ENCODE data around the gene SHISA5. TPM values are rescaled to one million over a fixed set of nuclear protein-coding genes. Genes with fewer than 3 reads are reported as not detected.

SHISA5 gene
- total RNA-seq, 1 donor from 2014 or later: 95.7 TPM

DNA sequence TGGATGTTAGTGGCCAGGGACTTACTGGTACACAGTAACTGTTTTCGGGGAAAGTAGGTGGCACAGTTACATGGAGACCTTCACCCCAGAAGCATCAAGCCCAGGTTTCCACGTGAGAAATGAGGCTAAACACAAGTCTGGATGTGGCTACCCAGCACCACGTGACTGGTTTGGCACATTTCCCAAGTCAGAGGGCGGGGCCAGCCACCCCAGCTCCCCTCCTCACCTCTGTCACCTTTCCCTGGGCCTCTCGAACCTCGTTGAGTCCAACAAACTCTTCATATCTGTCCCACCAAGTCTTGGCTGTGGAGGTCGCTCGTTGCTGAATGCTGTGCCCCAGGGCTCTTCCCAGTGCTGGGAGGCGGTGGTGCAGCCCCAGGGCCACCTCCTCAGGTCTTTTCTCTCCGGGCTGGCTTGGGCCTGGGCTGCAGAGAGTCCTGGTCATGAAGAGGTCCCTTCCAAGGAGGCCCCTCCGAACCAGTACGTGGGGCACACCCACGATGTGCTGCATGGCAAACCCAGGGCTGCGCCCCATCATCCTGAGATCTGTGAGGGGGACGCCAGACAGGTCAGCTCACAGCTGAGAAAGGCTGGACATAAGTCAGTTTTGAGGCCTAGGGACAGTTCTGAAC is 69.3 kb downstream of the SHISA5 start:
- no peak overlapping the region for H3K4me3 Mint-ChIP-seq
- no peak for TF ChIP-seq CTCF (IDR thresholded peaks at IDR 0.05)
- H3K4me1 Mint-ChIP-seq: peaks cover 25% of the 10 kb centered on the region
- no peak for DNase-seq
- CTCF ChIA-PET: interaction anchor here (1.2 to 11.5 kb wide), 6 partner anchors 34 to 203 kb away, joined by 3 to 206 read pairs (median 17); partner anchors contain the start of gene NME6
- H3K9me3 Mint-ChIP-seq: no peaks in the 10 kb centered on the region
- POLR2A ChIA-PET: no interaction called here
- H3K27ac Mint-ChIP-seq: no peak overlapping the region
- intact Hi-C loops (cut with micrococcal nuclease): no loop called here
- ATAC-seq (ENCODE audit: low read depth): no peak
- peaks cover 25% of the 10 kb centered on the region for H3K36me3 Mint-ChIP-seq (ENCODE audit: low read depth)
- H3K27me3 Mint-ChIP-seq: no peaks in the 10 kb centered on the region

GRCh38 chr3:48433472-48434118 is 70.4 kb downstream of the SHISA5 start:
- Mint-ChIP-seq H3K4me3 (no peak overlapping the region), H3K27ac (no peak overlapping the region), H3K4me1 (peaks cover 15% of the 10 kb centered on the region), H3K9me3 (no peaks in the 10 kb centered on the region), H3K27me3 (no peaks in the 10 kb centered on the region), H3K36me3 (ENCODE audit: low read depth) (peaks cover 25% of the 10 kb centered on the region)
- CTCF ChIA-PET: interaction anchor here (1.2 to 11.5 kb wide), 3 partner anchors 33 to 162 kb away, joined by 4 to 206 read pairs (median 109); no protein-coding TSS in a partner anchor
- ATAC-seq (ENCODE audit: low read depth) (no peak), DNase-seq (no peak)
- intact Hi-C loops (cut with micrococcal nuclease): no loop called here
- no peak for TF ChIP-seq CTCF (IDR thresholded peaks at IDR 0.05)
- POLR2A ChIA-PET: no interaction called here

DNA sequence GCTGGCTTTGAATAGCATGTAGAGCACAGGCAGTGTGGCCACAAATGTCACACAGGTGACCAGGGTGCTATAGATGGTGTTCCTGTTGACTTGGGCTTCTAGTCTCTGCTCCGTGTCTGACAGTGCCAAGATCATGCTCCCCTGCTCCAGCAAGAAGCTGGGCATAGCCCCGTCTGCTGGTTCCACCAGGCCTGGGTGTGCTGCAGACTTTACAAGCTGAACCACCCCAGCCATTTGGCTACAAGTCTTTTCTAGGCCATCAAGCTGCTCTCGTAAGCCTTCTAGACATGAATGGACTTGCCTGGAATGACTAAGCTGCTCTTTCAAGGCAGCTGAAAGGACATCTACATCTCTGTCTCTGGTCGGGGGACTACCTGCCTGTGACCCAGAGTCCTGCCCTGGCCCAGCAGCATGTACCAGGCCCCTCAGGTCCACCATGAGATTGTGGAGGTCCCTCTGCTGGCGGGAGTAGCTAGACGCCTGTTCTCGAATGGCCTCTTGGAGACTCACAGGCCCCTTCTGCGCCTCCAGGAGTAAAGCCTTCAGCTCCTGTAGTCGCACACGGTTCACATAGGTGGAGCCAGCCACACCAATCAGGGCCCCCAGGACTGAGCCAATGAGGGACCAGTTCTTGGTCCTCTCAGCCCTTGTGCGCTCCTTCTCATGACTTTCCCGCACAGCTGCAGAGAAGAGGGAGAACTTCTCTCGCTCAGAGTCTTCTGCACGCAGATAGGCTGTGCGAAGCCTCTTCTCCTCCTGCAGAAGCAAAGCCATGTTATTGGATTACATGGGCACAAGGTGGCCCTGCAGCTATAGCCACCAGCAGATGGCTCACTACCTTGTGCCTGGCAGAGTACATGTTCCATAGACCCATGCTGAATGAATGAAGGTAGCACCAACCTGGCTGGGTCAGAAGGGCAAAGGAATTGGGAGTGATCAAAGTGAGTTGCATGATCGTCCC is 71.3 kb downstream of the SHISA5 start:
- Mint-ChIP-seq H3K27ac (no peak overlapping the region), H3K4me3 (no peak overlapping the region), H3K36me3 (ENCODE audit: low read depth) (peaks cover 25% of the 10 kb centered on the region), H3K9me3 (no peaks in the 10 kb centered on the region), H3K4me1 (peaks cover 8% of the 10 kb centered on the region), H3K27me3 (peaks cover 6% of the 10 kb centered on the region)
- intact Hi-C loops (cut with micrococcal nuclease): no loop called here
- CTCF ChIA-PET: interaction anchor here (5.6 to 11.5 kb wide), 2 partner anchors 32 to 161 kb away, joined by 109 to 206 read pairs; no protein-coding TSS in a partner anchor
- DNase-seq (no peak), ATAC-seq (ENCODE audit: low read depth) (no peak)
- POLR2A ChIA-PET: no interaction called here
- no peak for TF ChIP-seq CTCF (IDR thresholded peaks at IDR 0.05)

GRCh38 chr3:48431224-48432029 is 72.5 kb downstream of the SHISA5 start:
- Mint-ChIP-seq H3K4me1 (peaks cover 5% of the 10 kb centered on the region), H3K27ac (no peak overlapping the region), H3K9me3 (no peaks in the 10 kb centered on the region), H3K27me3 (peaks cover 9% of the 10 kb centered on the region), H3K4me3 (peak overlapping the region; percentile 82), H3K36me3 (ENCODE audit: low read depth) (peaks cover 25% of the 10 kb centered on the region)
- ChIA-PET CTCF (interaction anchor here (11.5 kb wide), 1 partner anchor 30 kb away, joined by 206 read pairs; no protein-coding TSS in a partner anchor), POLR2A (interaction anchor here (0.6 kb wide), 1 partner anchor 41 kb away, joined by 3 read pairs; no protein-coding TSS in a partner anchor)
- TF ChIP-seq CTCF (IDR thresholded peaks at IDR 0.05): no peak
- ATAC-seq (ENCODE audit: low read depth) (no peak), DNase-seq (no peak)
- intact Hi-C loops (cut with micrococcal nuclease): no loop called here

Measured in activated B cell treated with CpG ODN at 0.5 μM for 24 hours (primary cell).